ENCODE data around the gene PRDM16. TPM values are rescaled to one million over a fixed set of nuclear protein-coding genes. Genes with fewer than 3 reads are reported as not detected.

PRDM16 gene
- total and polyA plus RNA-seq, 2 of the 13 experiments (the other 11 are each of a cell fraction or from before 2014, with no cell fraction given) = 0.15 to 0.81 TPM

DNA sequence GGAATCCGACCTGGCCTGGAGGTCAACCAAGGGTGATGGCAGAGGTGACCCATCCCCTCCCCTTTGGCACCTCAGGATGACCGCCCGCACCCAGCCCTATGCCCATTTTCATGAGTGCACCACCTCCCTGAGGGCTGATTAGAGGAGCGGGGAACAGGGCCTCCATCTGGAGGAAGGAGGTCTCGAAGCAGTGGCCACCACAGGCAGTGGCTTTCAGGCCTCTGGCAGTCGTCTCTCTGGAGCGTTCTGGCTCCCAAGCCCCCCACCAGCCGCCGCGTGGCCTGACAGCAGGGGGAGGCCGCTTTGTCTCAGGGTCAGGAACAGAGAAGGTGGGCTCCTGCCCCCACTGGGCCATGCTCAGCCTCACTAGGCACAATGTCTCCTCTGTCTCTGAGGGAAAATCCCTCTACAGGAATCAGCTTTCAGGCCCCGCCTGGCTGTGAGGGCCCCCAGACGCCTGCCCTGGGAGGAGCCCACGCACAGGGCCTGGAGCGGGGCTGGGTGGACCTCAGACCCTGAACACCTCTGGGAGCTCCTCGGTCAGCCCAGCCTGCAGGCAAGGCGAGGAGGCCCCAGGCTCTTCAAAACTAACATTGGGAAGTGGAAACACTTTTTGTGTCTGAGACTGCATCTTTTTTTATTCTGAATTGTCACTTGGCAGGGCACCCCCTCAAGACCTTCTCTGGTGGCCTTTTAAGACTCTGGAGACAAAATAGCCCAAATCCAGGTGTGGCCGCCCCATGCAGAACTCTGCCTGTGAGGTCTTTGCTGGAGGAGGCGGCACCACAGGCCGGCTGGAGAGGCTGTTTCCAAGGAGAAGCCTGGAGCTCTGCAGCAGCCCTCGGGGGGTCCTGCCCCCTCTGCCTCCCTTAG, 257.7 kb downstream of the PRDM16 start (continued):
- TF ChIP-seq, protein P1, sequence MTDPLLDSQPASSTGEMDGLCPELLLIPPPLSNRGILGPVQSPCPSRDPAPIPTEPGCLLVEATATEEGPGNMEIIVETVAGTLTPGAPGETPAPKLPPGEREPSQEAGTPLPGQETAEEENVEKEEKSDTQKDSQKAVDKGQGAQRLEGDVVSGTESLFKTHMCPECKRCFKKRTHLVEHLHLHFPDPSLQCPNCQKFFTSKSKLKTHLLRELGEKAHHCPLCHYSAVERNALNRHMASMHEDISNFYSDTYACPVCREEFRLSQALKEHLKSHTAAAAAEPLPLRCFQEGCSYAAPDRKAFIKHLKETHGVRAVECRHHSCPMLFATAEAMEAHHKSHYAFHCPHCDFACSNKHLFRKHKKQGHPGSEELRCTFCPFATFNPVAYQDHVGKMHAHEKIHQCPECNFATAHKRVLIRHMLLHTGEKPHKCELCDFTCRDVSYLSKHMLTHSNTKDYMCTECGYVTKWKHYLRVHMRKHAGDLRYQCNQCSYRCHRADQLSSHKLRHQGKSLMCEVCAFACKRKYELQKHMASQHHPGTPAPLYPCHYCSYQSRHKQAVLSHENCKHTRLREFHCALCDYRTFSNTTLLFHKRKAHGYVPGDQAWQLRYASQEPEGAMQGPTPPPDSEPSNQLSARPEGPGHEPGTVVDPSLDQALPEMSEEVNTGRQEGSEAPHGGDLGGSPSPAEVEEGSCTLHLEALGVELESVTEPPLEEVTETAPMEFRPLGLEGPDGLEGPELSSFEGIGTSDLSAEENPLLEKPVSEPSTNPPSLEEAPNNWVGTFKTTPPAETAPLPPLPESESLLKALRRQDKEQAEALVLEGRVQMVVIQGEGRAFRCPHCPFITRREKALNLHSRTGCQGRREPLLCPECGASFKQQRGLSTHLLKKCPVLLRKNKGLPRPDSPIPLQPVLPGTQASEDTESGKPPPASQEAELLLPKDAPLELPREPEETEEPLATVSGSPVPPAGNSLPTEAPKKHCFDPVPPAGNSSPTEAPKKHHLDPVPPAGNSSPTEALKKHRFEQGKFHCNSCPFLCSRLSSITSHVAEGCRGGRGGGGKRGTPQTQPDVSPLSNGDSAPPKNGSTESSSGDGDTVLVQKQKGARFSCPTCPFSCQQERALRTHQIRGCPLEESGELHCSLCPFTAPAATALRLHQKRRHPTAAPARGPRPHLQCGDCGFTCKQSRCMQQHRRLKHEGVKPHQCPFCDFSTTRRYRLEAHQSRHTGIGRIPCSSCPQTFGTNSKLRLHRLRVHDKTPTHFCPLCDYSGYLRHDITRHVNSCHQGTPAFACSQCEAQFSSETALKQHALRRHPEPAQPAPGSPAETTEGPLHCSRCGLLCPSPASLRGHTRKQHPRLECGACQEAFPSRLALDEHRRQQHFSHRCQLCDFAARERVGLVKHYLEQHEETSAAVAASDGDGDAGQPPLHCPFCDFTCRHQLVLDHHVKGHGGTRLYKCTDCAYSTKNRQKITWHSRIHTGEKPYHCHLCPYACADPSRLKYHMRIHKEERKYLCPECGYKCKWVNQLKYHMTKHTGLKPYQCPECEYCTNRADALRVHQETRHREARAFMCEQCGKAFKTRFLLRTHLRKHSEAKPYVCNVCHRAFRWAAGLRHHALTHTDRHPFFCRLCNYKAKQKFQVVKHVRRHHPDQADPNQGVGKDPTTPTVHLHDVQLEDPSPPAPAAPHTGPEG (CRISPR knock-in tag; IDR thresholded peaks at IDR 0.05) = no peak
- TF ChIP-seq DNMT3B (CRISPR knock-in tag; conservative IDR thresholded peaks at IDR 0.05) (no peak), ZNF224 (CRISPR knock-in tag; IDR thresholded peaks at IDR 0.05) (no peak), ZNF567 (CRISPR knock-in tag; IDR thresholded peaks at IDR 0.05; ENCODE audit: borderline replicate concordance) (no peak), TMF1 (CRISPR knock-in tag; IDR thresholded peaks at IDR 0.05; ENCODE audit: low read depth) (peak; percentile 71; the same call in 1 of the 2 replicates), ZNF33A (CRISPR knock-in tag; IDR thresholded peaks at IDR 0.05; ENCODE audit: borderline replicate concordance) (no peak), THAP11 (CRISPR knock-in tag; IDR thresholded peaks at IDR 0.05) (no peak), MIER2 (CRISPR knock-in tag; IDR thresholded peaks at IDR 0.05) (no peak), MTA1 (CRISPR knock-in tag; IDR thresholded peaks at IDR 0.05; ENCODE audit: borderline replicate concordance) (peak; percentile 96; the same call in 1 of the 2 replicates), KLF15 (CRISPR knock-in tag; IDR thresholded peaks at IDR 0.05; ENCODE audit: borderline replicate concordance) (no peak; the same call in 1 of the 2 replicates), ZNF180 (CRISPR knock-in tag; IDR thresholded peaks at IDR 0.05; ENCODE audit: borderline replicate concordance, low read depth) (no peak), ZIK1 (CRISPR knock-in tag; IDR thresholded peaks at IDR 0.05; ENCODE audit: borderline replicate concordance, low read depth) (no peak), NFYB (CRISPR knock-in tag; IDR thresholded peaks at IDR 0.05) (0 out of 2 replicates have a peak, but pooled peaks have one; percentile 7), WIZ (CRISPR knock-in tag; IDR thresholded peaks at IDR 0.05) (no peak), NCOR1 (IDR thresholded peaks at IDR 0.05; ENCODE audit: borderline replicate concordance, low read length) (no peak), JUN (CRISPR knock-in tag; IDR thresholded peaks at IDR 0.05) (no peak), FOXM1 (CRISPR knock-in tag; IDR thresholded peaks at IDR 0.05) (no peak), SRSF1 (optimal IDR thresholded peaks at IDR 0.05; ENCODE audit: low read depth, low read length) (peak; percentile 67), RCOR2 (CRISPR knock-in tag; IDR thresholded peaks at IDR 0.05) (peak; percentile 69; the same call in 1 of the 2 replicates)
- TF ChIP-seq, protein P2, sequence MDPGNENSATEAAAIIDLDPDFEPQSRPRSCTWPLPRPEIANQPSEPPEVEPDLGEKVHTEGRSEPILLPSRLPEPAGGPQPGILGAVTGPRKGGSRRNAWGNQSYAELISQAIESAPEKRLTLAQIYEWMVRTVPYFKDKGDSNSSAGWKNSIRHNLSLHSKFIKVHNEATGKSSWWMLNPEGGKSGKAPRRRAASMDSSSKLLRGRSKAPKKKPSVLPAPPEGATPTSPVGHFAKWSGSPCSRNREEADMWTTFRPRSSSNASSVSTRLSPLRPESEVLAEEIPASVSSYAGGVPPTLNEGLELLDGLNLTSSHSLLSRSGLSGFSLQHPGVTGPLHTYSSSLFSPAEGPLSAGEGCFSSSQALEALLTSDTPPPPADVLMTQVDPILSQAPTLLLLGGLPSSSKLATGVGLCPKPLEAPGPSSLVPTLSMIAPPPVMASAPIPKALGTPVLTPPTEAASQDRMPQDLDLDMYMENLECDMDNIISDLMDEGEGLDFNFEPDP (CRISPR knock-in tag; conservative IDR thresholded peaks at IDR 0.05) = no peak
- TF ChIP-seq, protein P3, sequence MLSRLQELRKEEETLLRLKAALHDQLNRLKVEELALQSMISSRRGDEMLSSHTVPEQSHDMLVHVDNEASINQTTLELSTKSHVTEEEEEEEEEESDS (CRISPR knock-in tag; IDR thresholded peaks at IDR 0.05; ENCODE audit: borderline replicate concordance) = no peak
